A549 (cell line): ENCODE data around the gene PEX7. TPM values are rescaled to one million over a fixed set of nuclear protein-coding genes. Genes with fewer than 3 reads are reported as not detected.

Source experiments
- ATAC-seq, 2 experiments: fragments of 200-7000 bp in 1 of 2; fragments of >200 bp in 1 of 2; cut with Nextera tagmentation in 1 of 2; cut with Tn5 transposase in 1 of 2; 3 replicates each; pipeline versions ENCODE4 v1.8.0 to v1.9.1; 2018 to 2020; ENCODE audit warnings: mild to moderate bottlenecking in 1 of 2, moderate library complexity in 1 of 2
- CTCF ChIA-PET: fragments of 300-600 bp; sonication (Branson Sonifier 250); formaldehyde crosslinking; extraction: SDS; loops from one replicate; lab custom pipeline; 2021; ENCODE audit warnings: antibody characterized with exemption, inconsistent platforms; lab: Yijun Ruan, JAX
- POLR2A ChIA-PET: fragments of 350-600 bp; formaldehyde crosslinking; extraction: SDS; loops from one replicate; lab custom pipeline; 2021; ENCODE audit warnings: antibody characterized with exemption, inconsistent platforms; lab: Yijun Ruan, JAX
- DNase-seq, 2 experiments: peaks; one replicate each; pipeline versions ENCODE4 v3.0.0 to v3.0.0-alpha.2; 2011 to 2016; ENCODE audit warnings: low read depth in 1 of 2, low spot score in 1 of 2
- FAIRE-seq: peaks from 2 replicates; lab custom pipeline; 2011; peaks lifted over from hg19 to GRCh38; lab: Jason Lieb, UNC
- H3K27ac ChIP-seq, 2 experiments: fragments of >200 bp; sonication (Bioruptor Twin); formaldehyde crosslinking; 3 replicates each; pipeline ENCODE4 v1.5.1; 2016 to 2017
- H3K4me1 ChIP-seq: fragments of >200 bp; sonication (Bioruptor Twin); formaldehyde crosslinking; 3 replicates; pipeline ENCODE4 v1.6.1; 2016
- H3K4me2 ChIP-seq: fragments of >200 bp; sonication (Bioruptor Twin); formaldehyde crosslinking; 3 replicates; pipeline ENCODE4 v1.6.1; 2016
- H3K4me3 ChIP-seq: fragments of >200 bp; sonication (Bioruptor Twin); formaldehyde crosslinking; 3 replicates; pipeline ENCODE4 v1.5.1; 2016
- H3K9me3 ChIP-seq: fragments of >200 bp; sonication (Bioruptor Twin); formaldehyde crosslinking; 3 replicates; pipeline ENCODE4 v1.6.1; 2016
- BHLHE40 ChIP-seq: IDR thresholded peaks from 2 replicates; pipeline ENCODE4 v1.6.1; 2012; ENCODE audit warnings: low read depth, low read length, inconsistent platforms
- CBX2 ChIP-seq: fragments of 200-600 bp; sonication (generic); IDR thresholded peaks from 2 replicates; pipeline ENCODE4 v1.6.1; 2016; ENCODE audit warnings: low read depth, mild to moderate bottlenecking, borderline replicate concordance
- CHD2 ChIP-seq: fragments of 150-350 bp; IDR thresholded peaks from 2 replicates; pipeline ENCODE4 v1.6.1; 2014; ENCODE audit warnings: low read length; ENCODE audit not compliant: partially characterized antibody
- ESRRA ChIP-seq: fragments of 150-350 bp; IDR thresholded peaks from 2 replicates; pipeline ENCODE4 v1.6.1; 2014; ENCODE audit warnings: mild to moderate bottlenecking, low read length, borderline replicate concordance
- HEYL ChIP-seq: fragments of 250-450 bp; sonication (Bioruptor Pico); IDR thresholded peaks from 2 replicates; pipeline ENCODE4 v1.8.0; 2021; ENCODE audit warnings: mild to moderate bottlenecking, moderate library complexity
- HOXA7 ChIP-seq: fragments of 250-450 bp; sonication (Bioruptor Pico); IDR thresholded peaks from 2 replicates; pipeline ENCODE4 v1.5.0; 2020; ENCODE audit warnings: mild to moderate bottlenecking, moderate library complexity
- JUN ChIP-seq, 2 experiments: fragments of >200 bp; sonication (Bioruptor Twin); formaldehyde crosslinking; IDR thresholded peaks; 2 replicates in 1 of 2; 3 replicates in 1 of 2; pipeline ENCODE4 v1.6.1; 2016 to 2017
- JUNB ChIP-seq: fragments of >200 bp; sonication (Bioruptor Twin); formaldehyde crosslinking; IDR thresholded peaks from 2 replicates; pipeline ENCODE4 v1.6.1; 2016
- KDM5A ChIP-seq: fragments of 200-600 bp; sonication (generic); IDR thresholded peaks from 2 replicates; pipeline ENCODE4 v1.6.1; 2016; ENCODE audit warnings: antibody characterized with exemption, mild to moderate bottlenecking
- MYC ChIP-seq: IDR thresholded peaks from 2 replicates; pipeline ENCODE4 v1.6.1; 2012; ENCODE audit warnings: mild to moderate bottlenecking, inconsistent platforms, low read length, improper control_type of control experiment, borderline replicate concordance
- NR3C1 ChIP-seq: fragments of >200 bp; sonication (Bioruptor Twin); formaldehyde crosslinking; IDR thresholded peaks from 3 replicates; pipeline ENCODE4 v1.6.1; 2017
- PHF8 ChIP-seq: fragments of 200-600 bp; sonication (generic); IDR thresholded peaks from 2 replicates; pipeline ENCODE4 v1.6.1; 2016; ENCODE audit warnings: low read depth, mild to moderate bottlenecking, antibody characterized with exemption, moderate library complexity, borderline replicate concordance
- POLR2A ChIP-seq: IDR thresholded peaks from 2 replicates; pipeline ENCODE4 v1.6.1; 2012; ENCODE audit warnings: mild to moderate bottlenecking, low read length
- POLR2AphosphoS2 ChIP-seq: conservative IDR thresholded peaks from 2 replicates; pipeline ENCODE4 v1.6.1; 2012; ENCODE audit warnings: low read length, improper control_type of control experiment, inconsistent platforms
- RAD21 ChIP-seq, 2 experiments: fragments of >200 bp in 1 of 2; sonication (Bioruptor Twin) in 1 of 2; formaldehyde crosslinking in 1 of 2; IDR thresholded peaks in 1 of 2; conservative IDR thresholded peaks in 1 of 2; 2 replicates in 1 of 2; 3 replicates in 1 of 2; pipeline ENCODE4 v1.6.1; 2012 to 2018; ENCODE audit warnings: inconsistent platforms in 1 of 2
- RFX5 ChIP-seq: fragments of 450-650 bp; IDR thresholded peaks from 2 replicates; pipeline ENCODE4 v1.7.1; 2014; ENCODE audit warnings: antibody characterized with exemption, mild to moderate bottlenecking, moderate library complexity
- SMC3 ChIP-seq: fragments of >200 bp; sonication (Bioruptor Twin); formaldehyde crosslinking; IDR thresholded peaks from 3 replicates; pipeline ENCODE4 v1.6.1; 2018; ENCODE audit warnings: inconsistent platforms
- TFCP2L1 ChIP-seq: fragments of 250-450 bp; sonication (Bioruptor Pico); IDR thresholded peaks from 2 replicates; pipeline ENCODE4 v1.5.0; 2021; ENCODE audit warnings: mild to moderate bottlenecking
- ZC3H11A ChIP-seq: fragments of 450-650 bp; IDR thresholded peaks from 2 replicates; pipeline ENCODE4 v1.6.1; 2014; ENCODE audit warnings: antibody characterized with exemption, mild to moderate bottlenecking
- WGBS: methylation state at CpG from one replicate; pipeline ENCODE4 v1.1.6; 2017; ENCODE audit errors: missing lambda C conversion rate; 5-methylcytosine and 5-hydroxymethylcytosine counted together
- polyA plus RNA-seq, 4 experiments: library from polyadenylated mRNA; depleted of rRNA in 3 of 4; stranded (reverse); fragments of >200 nt; fragmentation: RNase III in 1 of 4; extraction: RNeasy Plus Mini Kit Qiagen cat#74134 plus additional on column Dnase treatment in 1 of 4; gene quantifications; 2 replicates in 3 of 4; 3 replicates in 1 of 4; pipeline ENCODE4 v1.2.3, GENCODE V29; 2011 to 2017
- TF ChIP-seq, protein P1 (sequence below): fragments of 200-600 bp; sonication (generic); IDR thresholded peaks from 2 replicates; pipeline ENCODE4 v1.6.1; 2016; ENCODE audit warnings: antibody characterized with exemption, mild to moderate bottlenecking, moderate library complexity
- TF ChIP-seq, protein P2 (sequence below): IDR thresholded peaks from 2 replicates; pipeline ENCODE4 v1.6.1; 2012; ENCODE audit warnings: low read depth, borderline replicate concordance
- TF ChIP-seq, protein P3 (sequence below): fragments of 250-450 bp; sonication (Bioruptor Pico); IDR thresholded peaks from 2 replicates; pipeline ENCODE4 v1.5.0; 2020; ENCODE audit warnings: low read depth, mild to moderate bottlenecking, moderate library complexity
- TF ChIP-seq, protein P4 (sequence below): fragments of >200 bp; sonication (Bioruptor Twin); formaldehyde crosslinking; IDR thresholded peaks from 3 replicates; pipeline ENCODE4 v1.5.1; 2016
- TF ChIP-seq, protein P5 (sequence below): fragments of 450-650 bp; IDR thresholded peaks from 2 replicates; pipeline ENCODE4 v1.6.1; 2014; ENCODE audit warnings: antibody characterized with exemption

The PEX7 gene
- polyA plus RNA-seq, 2 of the 4 experiments (the other 2 are of a cell fraction) = 6.9 to 9.6 TPM

DNA sequence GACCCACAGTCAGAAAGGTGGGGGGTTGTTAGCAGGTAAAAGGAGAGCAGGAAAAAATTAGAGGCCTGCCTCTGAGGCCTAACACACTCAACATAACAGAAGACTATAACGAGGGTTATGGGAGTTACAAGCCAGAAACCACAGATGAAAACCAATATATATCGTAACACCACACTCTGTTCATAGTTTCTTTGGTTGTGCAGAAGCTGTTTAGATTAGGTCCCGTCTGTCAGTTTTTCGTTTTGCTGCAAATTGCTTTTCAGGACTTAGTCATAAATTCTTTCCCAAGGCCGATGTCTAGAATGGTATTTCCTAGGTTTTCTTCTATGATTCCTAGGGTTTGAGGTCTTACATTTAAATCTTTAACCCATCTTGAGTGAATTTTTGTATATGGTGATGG lies 26.4 kb upstream of the PEX7 start:
- ChIA-PET CTCF (no interaction called here), POLR2A (no interaction called here)
- no peak for ATAC-seq
- no peaks in the 10 kb centered on the region for H3K9me3 ChIP-seq
- FAIRE-seq = no peak
- DNase-seq = no peak
- H3K4me3 ChIP-seq = no peak overlapping the region
- TF ChIP-seq, protein P1, sequence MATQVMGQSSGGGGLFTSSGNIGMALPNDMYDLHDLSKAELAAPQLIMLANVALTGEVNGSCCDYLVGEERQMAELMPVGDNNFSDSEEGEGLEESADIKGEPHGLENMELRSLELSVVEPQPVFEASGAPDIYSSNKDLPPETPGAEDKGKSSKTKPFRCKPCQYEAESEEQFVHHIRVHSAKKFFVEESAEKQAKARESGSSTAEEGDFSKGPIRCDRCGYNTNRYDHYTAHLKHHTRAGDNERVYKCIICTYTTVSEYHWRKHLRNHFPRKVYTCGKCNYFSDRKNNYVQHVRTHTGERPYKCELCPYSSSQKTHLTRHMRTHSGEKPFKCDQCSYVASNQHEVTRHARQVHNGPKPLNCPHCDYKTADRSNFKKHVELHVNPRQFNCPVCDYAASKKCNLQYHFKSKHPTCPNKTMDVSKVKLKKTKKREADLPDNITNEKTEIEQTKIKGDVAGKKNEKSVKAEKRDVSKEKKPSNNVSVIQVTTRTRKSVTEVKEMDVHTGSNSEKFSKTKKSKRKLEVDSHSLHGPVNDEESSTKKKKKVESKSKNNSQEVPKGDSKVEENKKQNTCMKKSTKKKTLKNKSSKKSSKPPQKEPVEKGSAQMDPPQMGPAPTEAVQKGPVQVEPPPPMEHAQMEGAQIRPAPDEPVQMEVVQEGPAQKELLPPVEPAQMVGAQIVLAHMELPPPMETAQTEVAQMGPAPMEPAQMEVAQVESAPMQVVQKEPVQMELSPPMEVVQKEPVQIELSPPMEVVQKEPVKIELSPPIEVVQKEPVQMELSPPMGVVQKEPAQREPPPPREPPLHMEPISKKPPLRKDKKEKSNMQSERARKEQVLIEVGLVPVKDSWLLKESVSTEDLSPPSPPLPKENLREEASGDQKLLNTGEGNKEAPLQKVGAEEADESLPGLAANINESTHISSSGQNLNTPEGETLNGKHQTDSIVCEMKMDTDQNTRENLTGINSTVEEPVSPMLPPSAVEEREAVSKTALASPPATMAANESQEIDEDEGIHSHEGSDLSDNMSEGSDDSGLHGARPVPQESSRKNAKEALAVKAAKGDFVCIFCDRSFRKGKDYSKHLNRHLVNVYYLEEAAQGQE = no peak
- TF ChIP-seq PHF8 (no peak), HEYL (CRISPR knock-in tag) (no peak), ESRRA (no peak), MYC (no peak), CBX2 (no peak), JUN (IDR thresholded peaks at IDR 0.05) (no peak), JUNB (no peak), CHD2 (no peak), RAD21 (conservative IDR thresholded peaks at IDR 0.05 in 1 of 2, IDR thresholded peaks at IDR 0.05 in 1 of 2) (no peak), TFCP2L1 (no peak), BHLHE40 (no peak), POLR2AphosphoS2 (no peak), SMC3 (no peak), POLR2A (no peak)
- TF ChIP-seq, protein P2, sequence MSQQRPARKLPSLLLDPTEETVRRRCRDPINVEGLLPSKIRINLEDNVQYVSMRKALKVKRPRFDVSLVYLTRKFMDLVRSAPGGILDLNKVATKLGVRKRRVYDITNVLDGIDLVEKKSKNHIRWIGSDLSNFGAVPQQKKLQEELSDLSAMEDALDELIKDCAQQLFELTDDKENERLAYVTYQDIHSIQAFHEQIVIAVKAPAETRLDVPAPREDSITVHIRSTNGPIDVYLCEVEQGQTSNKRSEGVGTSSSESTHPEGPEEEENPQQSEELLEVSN = no peak
- TF ChIP-seq, protein P3, sequence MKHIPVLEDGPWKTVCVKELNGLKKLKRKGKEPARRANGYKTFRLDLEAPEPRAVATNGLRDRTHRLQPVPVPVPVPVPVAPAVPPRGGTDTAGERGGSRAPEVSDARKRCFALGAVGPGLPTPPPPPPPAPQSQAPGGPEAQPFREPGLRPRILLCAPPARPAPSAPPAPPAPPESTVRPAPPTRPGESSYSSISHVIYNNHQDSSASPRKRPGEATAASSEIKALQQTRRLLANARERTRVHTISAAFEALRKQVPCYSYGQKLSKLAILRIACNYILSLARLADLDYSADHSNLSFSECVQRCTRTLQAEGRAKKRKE (CRISPR knock-in tag) = no peak
- TF ChIP-seq, protein P4, sequence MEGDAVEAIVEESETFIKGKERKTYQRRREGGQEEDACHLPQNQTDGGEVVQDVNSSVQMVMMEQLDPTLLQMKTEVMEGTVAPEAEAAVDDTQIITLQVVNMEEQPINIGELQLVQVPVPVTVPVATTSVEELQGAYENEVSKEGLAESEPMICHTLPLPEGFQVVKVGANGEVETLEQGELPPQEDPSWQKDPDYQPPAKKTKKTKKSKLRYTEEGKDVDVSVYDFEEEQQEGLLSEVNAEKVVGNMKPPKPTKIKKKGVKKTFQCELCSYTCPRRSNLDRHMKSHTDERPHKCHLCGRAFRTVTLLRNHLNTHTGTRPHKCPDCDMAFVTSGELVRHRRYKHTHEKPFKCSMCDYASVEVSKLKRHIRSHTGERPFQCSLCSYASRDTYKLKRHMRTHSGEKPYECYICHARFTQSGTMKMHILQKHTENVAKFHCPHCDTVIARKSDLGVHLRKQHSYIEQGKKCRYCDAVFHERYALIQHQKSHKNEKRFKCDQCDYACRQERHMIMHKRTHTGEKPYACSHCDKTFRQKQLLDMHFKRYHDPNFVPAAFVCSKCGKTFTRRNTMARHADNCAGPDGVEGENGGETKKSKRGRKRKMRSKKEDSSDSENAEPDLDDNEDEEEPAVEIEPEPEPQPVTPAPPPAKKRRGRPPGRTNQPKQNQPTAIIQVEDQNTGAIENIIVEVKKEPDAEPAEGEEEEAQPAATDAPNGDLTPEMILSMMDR = no peak
- TF ChIP-seq, protein P5, sequence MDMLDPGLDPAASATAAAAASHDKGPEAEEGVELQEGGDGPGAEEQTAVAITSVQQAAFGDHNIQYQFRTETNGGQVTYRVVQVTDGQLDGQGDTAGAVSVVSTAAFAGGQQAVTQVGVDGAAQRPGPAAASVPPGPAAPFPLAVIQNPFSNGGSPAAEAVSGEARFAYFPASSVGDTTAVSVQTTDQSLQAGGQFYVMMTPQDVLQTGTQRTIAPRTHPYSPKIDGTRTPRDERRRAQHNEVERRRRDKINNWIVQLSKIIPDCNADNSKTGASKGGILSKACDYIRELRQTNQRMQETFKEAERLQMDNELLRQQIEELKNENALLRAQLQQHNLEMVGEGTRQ = no peak
- 89% methylated on average over 5 of the region's 5 CpGs for WGBS
- no peak overlapping the region for H3K4me2 ChIP-seq
- peaks cover under 1% of the 10 kb centered on the region; the same call in 2 of the 3 replicates for H3K4me1 ChIP-seq
- H3K27ac ChIP-seq = no peak overlapping the region

DNA sequence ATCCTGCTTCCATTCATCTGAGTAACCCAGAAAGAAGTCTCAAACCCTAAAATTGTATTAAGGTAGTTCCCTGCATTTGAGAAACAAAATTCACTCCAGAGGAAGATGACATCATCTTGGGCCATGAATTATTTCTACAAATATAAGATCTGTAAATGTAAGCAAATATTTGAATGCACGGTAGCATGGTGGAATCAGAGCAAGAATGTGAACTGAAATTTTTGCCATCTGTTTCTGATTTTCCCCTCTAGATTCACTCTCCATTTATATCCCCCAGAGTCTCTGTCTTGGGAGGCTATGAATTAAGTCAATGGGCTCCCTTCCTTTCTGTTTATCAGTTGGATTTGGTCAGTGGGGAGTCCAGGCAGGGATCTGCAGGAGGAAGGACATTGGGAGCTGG lies 24.3 kb upstream of the PEX7 start:
- Histone ChIP-seq H3K4me3 (no peak overlapping the region), H3K4me1 (no peaks in the 10 kb centered on the region; the same call in 2 of the 3 replicates), H3K9me3 (no peaks in the 10 kb centered on the region), H3K4me2 (no peak overlapping the region), H3K27ac (no peak overlapping the region)
- no peak for ATAC-seq
- no peak for DNase-seq
- ChIA-PET POLR2A (no interaction called here), CTCF (interaction anchor here (0.6 to 1.4 kb wide), 2 partner anchors 154 to 248 kb away, joined by 3 to 4 read pairs; partner anchors contain the start of gene MAP7)
- TF ChIP-seq MYC (no peak), ZC3H11A (no peak), SMC3 (no peak), NR3C1 (no peak), BHLHE40 (no peak), RFX5 (no peak), PHF8 (no peak), KDM5A (no peak), HOXA7 (CRISPR knock-in tag) (no peak)
- TF ChIP-seq, protein P5 = no peak
- no peak for FAIRE-seq
- WGBS = 88% methylated on average over 1 of the region's 1 CpG
